HL-60 (cell line): ENCODE data around the gene INVS.

ENCODE experiments used
- DNase-seq, 2 experiments: peaks; one replicate each; pipeline ENCODE4 v3.0.0-alpha.2; 2010 to 2020; ENCODE audit warnings: low read depth in 1 of 2, low spot score in 1 of 2
- H3K27ac ChIP-seq: fragments of 250-450 bp; sonication (Bioruptor Pico); replicated peaks from 2 replicates; pipeline ENCODE4 v1.5.1; 2020; ENCODE audit warnings: mild to moderate bottlenecking, moderate library complexity
- H3K27me3 ChIP-seq: fragments of 250-450 bp; sonication (Bioruptor Pico); 2 replicates; pipeline ENCODE4 v1.5.1; 2021; ENCODE audit warnings: mild to moderate bottlenecking, moderate library complexity; ENCODE audit not compliant: insufficient read depth, poor library complexity, severe bottlenecking
- H3K4me3 ChIP-seq: replicated peaks from 2 replicates; pipeline ENCODE4 v1.5.1; 2011; ENCODE audit warnings: mild to moderate bottlenecking, control low read depth, low read length; ENCODE audit not compliant: insufficient read depth
- CTCF ChIP-seq: IDR thresholded peaks from one replicate; pipeline ENCODE4 v1.5.1; 2011; ENCODE audit warnings: low read length, control low read depth, inconsistent platforms; ENCODE audit not compliant: insufficient read depth
- GABPA ChIP-seq: IDR thresholded peaks from 2 replicates; pipeline ENCODE4 v1.6.1; 2012; ENCODE audit warnings: low read depth
- POLR2AphosphoS5 ChIP-seq: IDR thresholded peaks from 2 replicates; pipeline ENCODE4 v1.6.1; 2012; ENCODE audit warnings: low read depth
- REST ChIP-seq: IDR thresholded peaks from 2 replicates; pipeline ENCODE4 v1.6.1; 2012; ENCODE audit warnings: low read depth; ENCODE audit not compliant: insufficient replicate concordance
- SPI1 ChIP-seq: IDR thresholded peaks from 2 replicates; pipeline ENCODE4 v1.6.1; 2012; ENCODE audit warnings: low read depth, mild to moderate bottlenecking, borderline replicate concordance

INVS gene

DNA sequence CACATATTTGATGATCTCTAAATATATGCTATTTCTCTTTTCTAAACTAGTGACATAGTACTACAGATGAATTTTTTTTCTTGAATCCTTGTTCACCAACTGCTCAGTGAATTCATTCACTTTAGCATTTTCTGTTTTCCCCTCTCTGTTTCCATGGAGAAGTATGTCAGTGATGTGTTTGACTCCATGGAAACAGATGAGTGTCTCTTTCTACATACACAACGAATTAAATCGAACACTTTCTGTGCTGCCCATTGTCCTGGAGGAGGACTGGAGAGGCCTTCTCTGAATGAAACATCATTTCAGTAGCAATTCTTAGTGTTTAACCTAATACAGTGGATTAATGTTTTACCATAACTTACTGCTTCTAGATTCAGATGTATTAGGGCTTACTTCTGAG, 9.5 kb downstream of the INVS start:
- DNase-seq = no peak
- Histone ChIP-seq H3K27me3 (no peaks in the 10 kb centered on the region), H3K27ac (no peak overlapping the region), H3K4me3 (no peak overlapping the region)
- no peak for TF ChIP-seq POLR2AphosphoS5
- TF ChIP-seq CTCF = no peak
- no peak for TF ChIP-seq REST
- no peak for TF ChIP-seq GABPA
- no peak for TF ChIP-seq SPI1

DNA sequence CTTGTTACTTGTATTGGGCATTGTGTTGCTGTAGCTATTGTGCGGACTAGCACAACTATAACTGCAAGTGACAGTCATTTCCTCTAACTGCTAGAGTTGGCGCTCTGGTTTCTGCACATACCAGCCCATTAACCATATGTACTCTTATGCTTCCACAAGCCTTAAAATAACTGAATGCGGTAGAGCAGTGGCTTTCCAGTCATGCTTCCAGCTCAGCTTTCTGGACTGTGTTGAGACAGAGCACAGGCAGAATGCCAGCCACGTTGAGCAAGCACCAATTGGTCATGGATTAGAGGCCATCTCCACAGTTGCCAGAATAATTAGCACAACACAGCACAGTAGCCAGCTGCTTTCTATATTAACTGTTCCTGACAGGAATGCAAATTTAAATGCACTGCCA, 12.2 kb downstream of the INVS start:
- no peak for DNase-seq

More for the DNA sequence above, 12.2 kb downstream of the INVS start:
- Histone ChIP-seq H3K27me3 (no peaks in the 10 kb centered on the region), H3K27ac (no peak overlapping the region), H3K4me3 (no peak overlapping the region)
- TF ChIP-seq GABPA (no peak), POLR2AphosphoS5 (no peak), REST (no peak), SPI1 (no peak), CTCF (no peak)
